Calu3 (cell line): ENCODE measurements around the gene SNURF. TPM values are rescaled to one million over a fixed set of nuclear protein-coding genes. Genes with fewer than 3 reads are reported as not detected.
"Not testable (repeated sequence)": the region's sequence is repeated elsewhere in the genome, so short reads cannot be mapped to it uniquely, and the experiment has no call there.

Experiments
- BruUV-seq: library from RNA; stranded (reverse); fragments of 400-500 nt; replicated peaks from 2 replicates; lab custom pipeline; 2021; lab: Mats Ljungman, UMichigan
- CTCF ChIA-PET: fragments of 300-600 bp; sonication (Branson Sonifier 250); formaldehyde crosslinking; loops from one replicate; lab custom pipeline; 2022; ENCODE audit warnings: antibody characterized with exemption; lab: Charles Lee
- DNase-seq: peaks from one replicate; pipeline ENCODE4 v3.0.0; 2022
- H3K27ac Mint-ChIP-seq: one replicate; pipeline ENCODE4 v1.8.0; 2022; ENCODE audit warnings: mixed read lengths; ENCODE audit not compliant: unreplicated experiment
- H3K27me3 Mint-ChIP-seq: one replicate; pipeline ENCODE4 v1.8.0; 2022; ENCODE audit warnings: mixed read lengths; ENCODE audit not compliant: unreplicated experiment
- H3K36me3 Mint-ChIP-seq: one replicate; pipeline ENCODE4 v1.8.0; 2022; ENCODE audit warnings: mild to moderate bottlenecking, moderate library complexity, mixed read lengths; ENCODE audit not compliant: insufficient read depth, unreplicated experiment
- H3K4me1 Mint-ChIP-seq: one replicate; pipeline ENCODE4 v1.8.0; 2022; ENCODE audit warnings: mild to moderate bottlenecking, low read depth, mixed read lengths; ENCODE audit not compliant: unreplicated experiment
- H3K4me3 Mint-ChIP-seq: one replicate; pipeline ENCODE4 v1.8.0; 2022; ENCODE audit warnings: mild to moderate bottlenecking, low read depth, moderate library complexity, mixed read lengths; ENCODE audit not compliant: unreplicated experiment
- H3K9me3 Mint-ChIP-seq: one replicate; pipeline ENCODE4 v1.8.0; 2022; ENCODE audit warnings: low read depth, mixed read lengths; ENCODE audit not compliant: unreplicated experiment
- intact Hi-C: fragments of 100-400 bp; cut with micrococcal nuclease; formaldehyde crosslinking; loops from one replicate; pipeline ENCODE4 v1.10.0; 2022; ENCODE audit not compliant: unreplicated experiment
- total RNA-seq: library from RNA; stranded (reverse); gene quantifications from 2 replicates; pipeline ENCODE4 v1.2.3, GENCODE V29; 2022
- TF ChIP-seq, protein P1 (sequence below): fragments of 200-600 bp; IDR thresholded peaks from one replicate; pipeline ENCODE4 v1.8.0; 2022; ENCODE audit warnings: antibody characterized with exemption; ENCODE audit not compliant: unreplicated experiment

The SNURF gene
- total RNA-seq, 1 experiment from 2014 or later: not detected

DNA sequence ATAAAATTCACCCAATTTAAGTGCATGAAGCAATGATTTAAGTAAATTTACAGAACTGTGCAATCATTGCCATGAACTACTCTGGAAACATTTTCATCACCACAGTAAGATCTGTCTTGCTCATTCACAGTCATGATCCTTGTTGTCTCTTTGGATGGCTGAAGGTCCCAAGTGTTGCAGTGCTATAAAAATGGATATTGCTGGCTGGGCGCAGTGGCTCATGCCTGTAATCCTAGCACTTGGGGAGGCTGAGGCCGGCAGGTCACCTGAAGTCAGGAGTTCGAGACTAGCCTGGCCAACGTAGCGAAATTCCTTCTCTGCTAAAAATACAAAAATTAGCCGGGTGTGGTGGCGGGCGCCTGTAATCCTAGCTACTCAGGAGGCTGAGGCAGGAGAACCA is 17.0 kb downstream of the SNURF start:
- CTCF ChIA-PET: no interaction called here
- no TSS peak for BruUV-seq
- TF ChIP-seq, protein P1, sequence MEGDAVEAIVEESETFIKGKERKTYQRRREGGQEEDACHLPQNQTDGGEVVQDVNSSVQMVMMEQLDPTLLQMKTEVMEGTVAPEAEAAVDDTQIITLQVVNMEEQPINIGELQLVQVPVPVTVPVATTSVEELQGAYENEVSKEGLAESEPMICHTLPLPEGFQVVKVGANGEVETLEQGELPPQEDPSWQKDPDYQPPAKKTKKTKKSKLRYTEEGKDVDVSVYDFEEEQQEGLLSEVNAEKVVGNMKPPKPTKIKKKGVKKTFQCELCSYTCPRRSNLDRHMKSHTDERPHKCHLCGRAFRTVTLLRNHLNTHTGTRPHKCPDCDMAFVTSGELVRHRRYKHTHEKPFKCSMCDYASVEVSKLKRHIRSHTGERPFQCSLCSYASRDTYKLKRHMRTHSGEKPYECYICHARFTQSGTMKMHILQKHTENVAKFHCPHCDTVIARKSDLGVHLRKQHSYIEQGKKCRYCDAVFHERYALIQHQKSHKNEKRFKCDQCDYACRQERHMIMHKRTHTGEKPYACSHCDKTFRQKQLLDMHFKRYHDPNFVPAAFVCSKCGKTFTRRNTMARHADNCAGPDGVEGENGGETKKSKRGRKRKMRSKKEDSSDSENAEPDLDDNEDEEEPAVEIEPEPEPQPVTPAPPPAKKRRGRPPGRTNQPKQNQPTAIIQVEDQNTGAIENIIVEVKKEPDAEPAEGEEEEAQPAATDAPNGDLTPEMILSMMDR: no peak

DNA sequence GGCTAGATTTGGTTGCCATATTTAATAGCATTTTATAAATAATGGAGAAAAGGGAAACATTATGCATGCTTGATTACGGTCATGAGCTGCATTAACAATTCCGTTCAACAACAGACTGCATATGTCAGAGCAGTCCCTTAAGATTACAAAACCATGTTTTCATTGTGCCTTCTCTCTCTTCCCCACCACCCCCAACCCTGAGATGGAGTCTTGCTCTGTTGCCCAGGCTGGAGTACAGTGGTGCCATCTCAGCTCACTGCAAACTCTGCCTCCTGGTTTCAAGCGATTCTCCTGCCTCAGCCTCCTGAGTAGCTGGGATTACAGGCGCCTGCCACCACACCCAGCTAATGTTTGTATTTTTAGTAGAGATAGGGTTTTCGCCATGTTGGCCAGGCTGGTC is 17.9 kb downstream of the SNURF start:
- H3K9me3 Mint-ChIP-seq, H3K36me3 Mint-ChIP-seq, CTCF ChIA-PET, H3K27ac Mint-ChIP-seq, BruUV-seq, H3K27me3 Mint-ChIP-seq, DNase-seq, H3K4me1 Mint-ChIP-seq, H3K4me3 Mint-ChIP-seq, intact Hi-C loops: not testable (repeated sequence)

More for the DNA sequence above, 17.0 kb downstream of the SNURF start:
- Mint-ChIP-seq H3K4me1 (no peaks in the 10 kb centered on the region), H3K27me3 (no peaks in the 10 kb centered on the region), H3K9me3 (peaks cover 7% of the 10 kb centered on the region), H3K4me3 (no peak overlapping the region), H3K36me3 (no peaks in the 10 kb centered on the region), H3K27ac (no peak overlapping the region)
- intact Hi-C loops: no loop called here
- DNase-seq: no peak

DNA sequence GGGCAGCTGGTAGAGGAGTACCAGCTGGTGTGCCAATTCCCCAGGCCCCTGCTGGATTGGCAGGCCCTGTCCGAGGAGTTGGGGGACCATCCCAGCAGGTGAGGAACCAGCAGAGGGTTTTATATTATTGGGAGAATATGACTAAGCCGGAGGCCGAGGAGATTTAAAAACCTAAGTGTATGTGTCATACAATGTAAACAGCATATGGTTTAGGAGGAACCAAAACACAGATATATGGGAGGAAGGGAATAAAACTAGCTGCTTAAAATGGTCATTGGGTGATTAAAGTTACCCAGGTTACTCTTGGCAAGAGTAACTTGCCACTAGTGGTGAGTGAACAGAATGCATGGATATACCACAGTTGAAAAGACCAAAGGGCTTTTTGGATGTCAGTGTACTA is 22.1 kb downstream of the SNURF start:
- CTCF ChIA-PET: no interaction called here
- BruUV-seq: no TSS peak
- Mint-ChIP-seq H3K4me3 (no peak overlapping the region), H3K27ac (no peak overlapping the region), H3K9me3 (peaks cover 7% of the 10 kb centered on the region), H3K27me3 (no peaks in the 10 kb centered on the region), H3K36me3 (no peaks in the 10 kb centered on the region), H3K4me1 (no peaks in the 10 kb centered on the region)
- intact Hi-C loops: no loop called here
- TF ChIP-seq, protein P1: no peak
- DNase-seq: no peak

DNA sequence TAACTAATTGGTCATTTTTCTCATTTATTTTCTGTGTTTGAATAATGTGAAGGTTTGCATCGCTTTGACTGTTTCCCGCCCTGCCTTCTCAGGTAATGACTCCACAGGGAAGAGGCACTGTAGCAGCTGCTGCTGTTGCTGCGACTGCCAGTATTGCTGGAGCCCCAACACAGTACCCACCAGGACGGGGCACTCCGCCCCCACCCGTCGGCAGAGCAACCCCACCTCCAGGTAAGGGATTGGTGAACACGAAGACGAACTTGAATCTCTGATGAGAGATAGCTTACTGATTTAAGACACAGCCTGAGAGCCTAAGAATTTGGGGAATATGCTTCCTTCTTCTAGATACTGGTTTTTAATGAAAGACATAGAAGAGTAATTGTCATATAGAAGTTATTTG is 22.9 kb downstream of the SNURF start:
- Mint-ChIP-seq H3K4me3 (no peak overlapping the region), H3K9me3 (peaks cover 7% of the 10 kb centered on the region), H3K27ac (no peak overlapping the region), H3K27me3 (no peaks in the 10 kb centered on the region), H3K36me3 (no peaks in the 10 kb centered on the region), H3K4me1 (no peaks in the 10 kb centered on the region)
- CTCF ChIA-PET: no interaction called here
- no peak for DNase-seq
- TF ChIP-seq, protein P1: no peak
- intact Hi-C loops: no loop called here
- BruUV-seq: no TSS peak

DNA sequence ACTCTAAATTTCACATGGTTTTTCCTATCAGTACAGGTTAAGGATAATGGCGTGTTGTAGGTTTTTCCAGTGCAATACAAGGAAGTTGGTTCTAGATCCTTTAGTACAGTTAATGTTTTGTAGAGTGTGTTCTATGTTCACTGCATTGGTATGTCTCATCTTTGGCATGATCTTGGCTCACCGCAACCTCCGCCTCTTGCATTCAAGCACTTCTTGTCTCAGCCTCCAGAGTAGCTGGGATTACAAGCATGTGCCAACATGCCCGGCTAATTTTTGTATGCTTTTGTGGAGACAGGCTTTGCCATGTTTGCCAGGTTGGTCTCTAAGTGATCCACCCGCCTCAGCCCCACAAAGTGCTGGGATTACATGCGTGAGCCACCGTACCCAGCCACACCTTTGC is 30.4 kb downstream of the SNURF start:
- Mint-ChIP-seq H3K9me3 (peaks cover 5% of the 10 kb centered on the region), H3K36me3 (no peaks in the 10 kb centered on the region), H3K4me1 (no peaks in the 10 kb centered on the region), H3K27ac (no peak overlapping the region), H3K4me3 (no peak overlapping the region), H3K27me3 (no peaks in the 10 kb centered on the region)
- intact Hi-C loops: no loop called here
- CTCF ChIA-PET: no interaction called here
- TF ChIP-seq, protein P1: no peak
- DNase-seq: no peak
- BruUV-seq: no TSS peak
